KBM-7 (cell line): Measurements from ENCODE around the gene F11.
"Not testable (repeated sequence)": the region's sequence is repeated elsewhere in the genome, so short reads cannot be mapped to it uniquely, and the experiment has no call there.

ENCODE experiments used
- DNase-seq: peaks from one replicate; pipeline ENCODE4 v3.0.0-alpha.2; 2015
- in situ Hi-C: fragments of 300-500 bp; cut with MboI; formaldehyde crosslinking; loops from 2 replicates; pipeline ENCODE4 v1.14.3; 2020; ENCODE audit warnings: low sequenced_read_pairs, low pct_unique_long_range_greater_than_20kb, mixed read lengths

Gene F11

DNA sequence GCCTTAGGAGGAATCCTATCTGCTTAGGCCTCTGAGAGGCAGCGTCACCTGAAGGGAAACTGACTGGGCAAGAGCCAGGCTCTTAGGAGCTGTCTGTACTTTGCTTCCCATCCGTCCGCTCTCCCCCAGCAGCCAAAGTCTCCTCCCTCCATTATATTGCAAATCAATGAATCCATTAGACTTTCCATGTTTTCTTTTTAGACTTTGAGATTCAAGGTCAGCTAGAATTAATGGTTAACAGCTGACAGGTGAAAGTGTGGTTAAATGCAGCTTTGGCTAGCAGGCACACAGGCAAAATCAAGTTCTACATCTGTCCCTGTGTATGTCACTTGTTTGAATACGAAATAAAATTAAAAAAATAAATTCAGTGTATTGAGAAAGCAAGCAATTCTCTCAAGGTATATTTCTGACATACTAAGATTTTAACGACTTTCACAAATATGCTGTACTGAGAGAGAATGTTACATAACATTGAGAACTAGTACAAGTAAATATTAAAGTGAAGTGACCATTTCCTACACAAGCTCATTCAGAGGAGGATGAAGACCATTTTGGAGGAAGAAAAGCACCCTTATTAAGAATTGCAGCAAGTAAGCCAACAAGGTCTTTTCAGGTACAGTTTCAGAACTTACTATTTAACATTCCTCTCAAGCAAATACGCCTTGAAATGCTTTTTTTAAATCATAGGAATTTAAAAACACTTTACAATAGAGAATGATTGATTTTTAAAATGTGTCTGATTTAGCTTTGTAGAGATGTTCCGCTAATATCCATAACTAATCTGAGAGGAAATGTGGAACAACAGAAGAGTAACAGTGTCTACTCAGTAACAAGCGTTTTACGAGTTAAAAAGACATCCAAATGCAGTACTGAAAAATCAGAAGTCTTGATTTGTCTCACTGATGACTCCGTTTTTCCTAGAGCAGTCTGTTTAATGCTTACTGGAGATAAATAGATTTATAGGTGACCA lies at the start of gene F11:
TSS of gene F11 (plus strand) at position 507 of the 970 bp plus-strand sequence. CDS start 948 bp downstream, outside the sequence.
- no peak for DNase-seq
- in situ Hi-C loops, result no loop called here

DNA sequence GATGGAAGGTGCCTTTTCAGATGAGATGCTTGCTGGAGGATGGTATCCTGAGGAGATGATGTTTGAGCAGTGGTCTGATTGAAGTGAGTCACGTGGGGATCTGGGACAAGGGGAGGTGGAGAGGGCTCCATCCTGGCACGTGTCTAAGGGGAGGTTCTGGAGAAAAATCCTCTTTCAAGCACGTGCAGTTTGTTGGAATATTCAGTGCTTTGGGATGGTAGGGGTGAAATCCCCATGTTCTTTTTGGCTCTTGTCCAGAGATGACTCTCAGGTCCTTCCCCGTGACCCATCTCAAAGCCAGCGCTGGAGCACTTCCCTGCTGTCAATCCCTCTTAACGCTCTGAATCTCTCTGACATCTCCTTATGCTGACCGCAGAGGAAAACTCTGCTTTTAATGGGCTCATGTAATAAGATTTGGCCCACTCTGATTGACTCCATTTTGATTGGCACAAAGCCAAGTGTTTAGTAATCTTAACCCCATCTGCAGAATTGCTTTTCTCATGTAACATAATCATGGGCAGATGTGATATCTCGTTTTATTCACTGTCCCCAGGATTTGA lies 49.4 kb upstream of the F11 start:
- DNase-seq, result no peak
- in situ Hi-C loops, result no loop called here

DNA sequence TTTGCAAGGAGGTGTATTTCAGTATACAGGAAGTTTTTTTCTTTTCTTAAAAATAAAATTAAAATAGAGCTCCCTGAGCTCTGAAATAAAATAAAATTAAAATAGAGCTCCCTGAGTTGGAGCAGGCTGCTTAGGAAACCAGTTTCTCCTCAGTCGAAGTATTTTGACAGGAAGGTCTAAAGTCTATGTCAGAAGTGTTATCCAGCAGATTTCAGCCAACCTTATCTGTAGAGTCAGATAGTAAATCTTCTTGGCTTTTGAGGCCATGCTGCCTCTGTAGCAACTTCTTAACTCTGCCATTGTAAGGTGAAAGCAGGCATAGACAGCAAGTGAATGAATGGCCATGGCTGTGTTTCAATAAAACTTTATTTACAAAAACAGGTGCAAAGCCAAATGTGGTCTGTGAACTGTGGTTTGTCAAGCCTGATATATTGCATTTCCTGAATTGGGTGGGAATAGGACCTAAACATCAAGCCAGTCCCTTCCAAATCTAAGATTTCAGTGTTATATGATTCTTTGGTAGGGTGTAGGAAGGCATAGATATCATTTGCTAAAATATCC lies 48.2 kb upstream of the F11 start:
- no peak for DNase-seq
- in situ Hi-C loops, result no loop called here

DNA sequence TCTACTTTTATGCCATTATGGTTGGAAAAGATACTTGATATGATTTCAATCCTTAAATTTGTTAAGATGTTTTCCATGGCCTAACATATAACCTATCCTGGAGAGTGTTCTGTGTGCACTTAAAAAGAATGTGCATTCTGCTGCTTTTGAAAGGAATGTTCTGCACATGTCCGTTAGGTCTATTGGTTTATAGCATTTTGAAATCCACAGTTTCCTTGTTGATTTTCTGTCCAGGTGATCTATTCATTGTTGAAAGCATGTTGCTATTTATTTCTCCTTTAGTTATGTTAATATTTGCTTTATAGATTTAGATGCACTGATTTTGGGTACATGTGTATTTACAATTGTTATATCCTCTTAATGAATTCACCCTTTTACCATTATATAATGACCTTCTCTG lies 44.4 kb upstream of the F11 start:
- no peak for DNase-seq
- in situ Hi-C loops, result no loop called here

DNA sequence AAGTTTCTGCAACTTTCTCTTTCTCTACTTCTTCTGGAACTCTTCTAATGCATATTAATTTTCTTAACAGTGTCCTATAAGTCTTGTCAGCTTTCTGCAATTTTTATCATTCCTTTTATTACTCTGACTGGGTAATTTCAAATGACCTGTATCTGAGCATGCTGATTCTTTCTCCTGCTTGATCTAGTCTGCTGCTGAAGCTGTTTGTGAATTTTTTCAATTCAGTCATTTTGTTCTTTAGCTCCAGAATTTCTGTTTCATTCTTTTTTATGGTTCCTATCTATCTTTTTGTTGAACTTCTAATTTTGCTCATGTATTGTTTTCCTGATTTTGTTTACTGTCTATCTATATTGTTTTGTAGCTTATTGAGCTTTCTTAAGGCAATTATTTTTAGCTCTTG lies 40.1 kb upstream of the F11 start:
- in situ Hi-C loops, result no loop called here
- DNase-seq, result no peak

DNA sequence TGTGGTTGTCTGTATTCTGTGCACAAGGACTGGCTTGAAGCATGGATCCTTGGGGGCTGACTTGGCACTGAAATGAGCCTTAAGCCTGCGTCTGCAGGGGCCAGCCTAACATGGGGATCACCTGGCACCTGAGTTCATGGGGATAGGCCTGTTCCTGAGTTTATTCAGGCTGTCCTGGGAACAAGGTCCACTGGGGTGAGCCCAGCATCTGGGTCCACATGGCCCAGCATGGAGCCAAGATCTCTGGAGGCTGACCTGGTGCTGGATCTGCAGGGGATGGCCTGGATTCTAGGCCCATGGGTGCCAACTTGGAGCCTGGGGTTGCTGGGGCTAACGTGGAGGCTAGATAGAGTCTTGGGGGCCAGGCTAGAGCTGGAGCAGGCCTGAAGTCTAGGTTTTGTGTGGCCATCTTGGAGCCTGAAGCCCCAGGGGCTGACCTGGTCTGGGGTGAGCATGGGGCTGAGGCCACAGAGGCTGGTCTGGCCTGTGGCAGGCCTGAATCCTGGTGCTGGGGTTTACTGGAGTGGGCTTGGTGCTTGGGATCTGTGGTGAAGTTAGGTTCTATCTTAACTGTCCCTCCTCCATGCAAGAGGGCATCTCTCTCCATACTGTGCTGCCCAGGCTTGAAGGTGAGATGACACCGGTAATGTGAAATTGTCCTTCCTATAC lies 39.3 kb upstream of the F11 start:
- in situ Hi-C loops, result no loop called here
- no peak for DNase-seq

DNA sequence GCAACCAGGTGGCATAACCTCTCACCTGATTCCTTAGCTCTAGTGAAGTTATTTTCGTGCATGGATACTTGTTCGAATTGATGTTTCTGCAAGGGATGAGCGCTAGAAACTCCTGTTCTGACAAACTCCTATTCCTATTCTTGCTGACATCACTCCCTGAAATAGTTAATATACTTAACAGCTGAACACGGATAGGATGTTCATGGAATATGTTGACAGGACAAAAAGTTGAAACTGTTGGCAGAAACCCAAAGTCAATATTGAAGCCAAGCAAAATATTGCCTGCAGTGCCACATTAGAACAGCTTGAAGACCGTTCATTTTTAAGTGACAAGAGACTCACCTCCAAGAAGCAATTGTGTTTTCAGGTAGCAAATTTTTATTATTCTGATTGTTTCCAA lies 38.8 kb upstream of the F11 start, which contains the start of gene KLKB1:
TSS of gene KLKB1 (plus strand) at position 287 of the 400 bp plus-strand sequence. CDS start 689 bp downstream, outside the sequence.
- in situ Hi-C loops, result no loop called here

DNA sequence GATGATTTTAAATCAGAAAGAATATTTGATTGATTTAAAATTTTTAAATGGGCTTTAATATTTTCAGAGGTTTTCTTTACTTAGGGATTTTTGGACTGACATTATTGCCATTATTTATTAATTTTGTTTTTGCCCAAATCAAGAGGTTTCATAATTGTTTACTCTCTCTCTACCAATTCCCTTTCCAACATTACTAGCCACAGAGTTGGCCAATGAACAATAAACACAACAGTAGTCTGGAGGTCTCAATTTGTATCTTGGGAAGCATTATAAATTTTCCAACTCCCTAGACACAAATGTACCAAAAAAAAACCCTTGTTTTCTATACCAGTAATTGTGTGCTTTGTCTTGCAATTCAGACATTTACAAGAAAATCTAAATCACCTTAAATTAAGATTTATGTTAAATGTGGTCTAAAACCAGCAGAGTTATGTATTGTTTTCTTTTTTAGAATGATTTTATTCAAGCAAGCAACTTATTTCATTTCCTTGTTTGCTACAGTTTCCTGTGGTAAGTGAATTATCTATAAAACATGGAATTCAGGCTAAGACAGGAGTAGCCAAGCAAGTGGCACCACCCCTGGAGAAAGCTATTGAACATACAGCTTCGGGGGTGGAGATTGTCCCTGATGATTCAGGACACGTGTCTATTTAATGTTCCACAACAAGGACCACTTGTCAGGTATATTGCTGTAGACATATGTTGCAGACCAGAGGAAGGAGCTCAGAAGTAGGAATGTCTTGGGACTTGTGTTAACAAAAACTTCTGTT lies 38.1 kb upstream of the F11 start:
- DNase-seq, result no peak
- in situ Hi-C loops, result no loop called here

More for the DNA sequence above, 38.8 kb upstream of the F11 start, which contains the start of gene KLKB1:
- DNase-seq, result no peak

DNA sequence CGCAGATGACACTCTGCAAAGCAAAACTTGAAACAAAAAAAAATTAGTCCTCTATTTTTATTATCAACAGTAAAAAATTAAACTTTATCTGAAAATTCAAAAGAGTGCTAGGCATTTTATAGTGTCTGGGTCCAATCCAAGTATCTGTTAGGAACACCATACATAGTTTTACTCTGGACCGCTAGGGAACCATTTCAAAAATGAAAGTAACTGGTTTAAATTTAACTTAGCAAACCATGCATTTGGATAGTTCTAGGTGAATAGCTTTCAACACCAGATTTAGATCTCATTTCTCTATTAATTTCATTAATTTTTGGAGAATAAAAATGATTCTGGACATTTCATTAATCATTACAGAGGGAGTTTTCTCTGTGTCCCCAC lies 37.5 kb upstream of the F11 start:
- in situ Hi-C loops, result no loop called here
- DNase-seq, result no peak

DNA sequence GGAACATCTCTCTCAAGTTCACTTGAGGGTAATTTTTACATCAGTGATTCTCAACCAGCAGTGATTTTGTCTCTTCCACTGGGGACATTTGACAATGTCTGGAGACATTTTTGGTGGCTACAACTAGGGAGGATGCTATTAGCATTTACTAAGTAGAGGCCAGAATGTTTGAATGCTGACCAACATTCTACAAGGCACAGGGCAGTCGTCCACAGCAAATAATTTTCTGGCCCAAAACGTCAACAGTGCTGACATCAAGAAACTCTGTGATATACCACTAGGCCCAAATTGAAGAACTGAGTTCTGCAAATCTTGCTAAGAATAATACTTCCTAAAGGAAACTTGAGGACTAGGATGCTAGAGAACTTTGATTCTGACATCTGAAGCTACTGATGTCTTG lies 31.6 kb upstream of the F11 start:
- no peak for DNase-seq

DNA sequence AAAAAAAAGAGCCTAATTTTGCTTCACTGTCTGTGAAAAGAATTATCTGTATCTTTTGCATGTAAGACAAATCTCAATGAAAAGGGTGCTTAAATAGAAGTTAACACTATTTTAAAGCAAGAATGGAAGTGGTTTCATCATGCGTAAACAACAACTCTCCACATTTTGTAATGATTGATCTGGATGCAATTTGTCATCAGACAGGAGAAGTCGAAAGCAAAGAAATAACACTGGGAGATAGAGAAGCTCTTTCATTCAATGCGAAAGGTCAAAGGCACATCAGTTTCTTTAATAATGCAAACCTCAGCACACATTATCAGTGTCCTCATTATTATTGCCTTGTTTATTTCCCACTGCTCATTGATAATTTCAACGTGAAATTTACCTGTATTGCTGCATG lies 29.9 kb upstream of the F11 start:
- no peak for DNase-seq
- in situ Hi-C loops, result no loop called here

More for the DNA sequence above, 31.6 kb upstream of the F11 start:
- in situ Hi-C loops, result no loop called here

DNA sequence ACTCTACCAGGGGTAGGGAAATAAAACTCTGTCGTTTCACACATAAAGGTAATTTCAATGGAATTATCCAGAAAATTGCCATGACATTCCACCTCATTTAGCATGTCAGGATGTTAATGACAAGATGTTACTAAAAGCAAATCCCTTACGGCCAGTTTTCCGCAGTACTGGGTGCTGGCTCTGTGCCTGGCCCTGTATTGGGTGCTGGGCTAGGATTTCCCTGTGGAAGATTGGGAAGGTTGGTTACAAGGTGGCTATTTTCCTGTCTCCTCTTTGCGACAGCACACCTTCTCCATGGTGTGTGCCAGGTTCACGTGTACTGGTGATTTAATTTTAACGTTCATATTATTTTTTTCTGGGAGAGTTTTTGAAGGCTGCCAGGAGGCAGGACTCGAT lies 25.5 kb upstream of the F11 start:
- no peak for DNase-seq
- in situ Hi-C loops, result no loop called here

DNA sequence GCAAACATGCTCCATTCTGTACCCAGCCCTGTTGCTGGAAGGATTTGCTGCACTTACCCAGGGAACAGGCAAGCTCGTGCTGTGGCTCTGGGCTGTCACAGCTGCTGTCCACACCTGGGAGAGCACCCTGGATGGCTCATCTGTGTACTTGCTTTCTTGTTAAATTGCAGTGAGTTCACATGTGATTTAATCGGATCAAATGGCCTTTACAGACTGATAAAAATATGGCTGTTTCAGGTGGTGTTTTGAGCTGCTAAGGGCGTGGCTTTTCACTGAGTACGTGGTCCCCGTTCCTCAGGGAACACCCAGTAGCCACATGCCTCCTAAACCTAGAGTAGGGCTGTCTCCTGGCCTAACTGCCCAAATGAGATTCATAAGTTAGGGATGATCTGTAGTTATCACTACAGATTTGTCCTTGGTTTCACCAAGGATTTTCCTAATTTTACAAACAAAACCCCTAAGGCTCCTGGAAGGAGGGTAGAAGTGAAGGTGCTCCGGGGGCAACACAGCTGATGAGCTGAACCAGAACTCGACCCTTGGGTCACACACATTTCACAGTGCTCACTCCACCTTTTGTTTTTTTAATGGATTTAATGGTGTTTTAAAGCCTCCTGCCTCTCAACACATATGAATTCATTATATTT lies 25.0 kb upstream of the F11 start:
- in situ Hi-C loops, result no loop called here
- no peak for DNase-seq

DNA sequence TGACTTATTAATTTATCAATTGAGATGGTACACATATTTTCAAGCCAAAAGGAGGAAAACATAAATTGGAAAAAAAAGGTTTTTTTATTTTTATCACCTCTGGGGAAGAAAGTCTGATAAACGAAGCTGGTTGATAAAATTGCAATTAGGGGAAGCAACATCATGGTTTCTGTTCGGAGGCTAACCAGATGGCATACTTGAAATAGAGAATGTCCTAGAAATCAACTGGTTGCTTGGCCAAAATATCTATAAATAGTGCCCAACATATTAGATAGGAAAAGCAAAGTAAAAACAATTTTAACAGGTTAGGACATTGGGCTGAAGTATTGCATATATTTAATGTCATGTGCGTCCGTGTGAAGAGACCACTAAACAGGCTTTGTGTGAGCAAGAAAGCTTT lies 24.4 kb upstream of the F11 start:
- in situ Hi-C loops, result no loop called here
- DNase-seq, result no peak

DNA sequence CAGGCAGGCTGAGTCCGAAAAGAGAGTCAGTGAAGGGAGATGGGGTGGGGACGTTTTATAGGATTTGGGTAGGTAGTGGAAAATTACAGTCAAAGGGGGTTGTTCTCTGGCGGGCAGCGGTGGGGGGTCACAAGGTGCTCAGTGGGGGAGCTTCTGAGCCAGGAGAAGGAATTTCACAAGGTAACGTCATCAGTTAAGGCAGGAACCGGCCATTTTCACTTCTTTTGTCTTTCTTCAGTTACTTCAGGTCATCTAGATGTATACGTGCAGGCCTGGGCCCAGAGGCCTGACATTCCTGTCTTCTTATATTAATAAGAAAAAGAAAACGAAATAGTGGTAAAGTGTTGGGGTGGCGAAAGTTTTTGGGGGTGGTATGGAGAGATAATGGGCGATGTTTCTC lies 24.0 kb upstream of the F11 start:
- DNase-seq, in situ Hi-C loops: not testable (repeated sequence)

DNA sequence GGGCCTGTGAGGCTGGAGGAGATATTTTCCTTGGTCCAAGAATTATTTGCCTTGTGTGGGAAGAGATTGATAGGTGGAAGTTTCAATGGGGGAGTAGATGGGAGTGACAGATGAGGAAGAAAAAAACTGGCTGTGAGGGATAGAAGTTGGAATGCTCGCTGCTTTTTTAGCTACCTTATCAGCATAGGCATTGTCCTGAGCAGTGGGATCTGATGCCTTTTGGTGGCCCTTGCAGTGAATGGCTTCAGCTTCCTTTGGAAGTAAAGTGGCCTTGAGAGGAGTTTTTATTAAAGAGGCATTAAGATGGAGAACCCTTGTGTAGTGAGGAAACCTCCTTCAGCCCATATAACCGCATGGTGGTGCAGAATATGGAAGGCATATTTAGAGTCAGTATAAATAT lies 22.7 kb upstream of the F11 start:
- in situ Hi-C loops, result no loop called here
- DNase-seq, result no peak

DNA sequence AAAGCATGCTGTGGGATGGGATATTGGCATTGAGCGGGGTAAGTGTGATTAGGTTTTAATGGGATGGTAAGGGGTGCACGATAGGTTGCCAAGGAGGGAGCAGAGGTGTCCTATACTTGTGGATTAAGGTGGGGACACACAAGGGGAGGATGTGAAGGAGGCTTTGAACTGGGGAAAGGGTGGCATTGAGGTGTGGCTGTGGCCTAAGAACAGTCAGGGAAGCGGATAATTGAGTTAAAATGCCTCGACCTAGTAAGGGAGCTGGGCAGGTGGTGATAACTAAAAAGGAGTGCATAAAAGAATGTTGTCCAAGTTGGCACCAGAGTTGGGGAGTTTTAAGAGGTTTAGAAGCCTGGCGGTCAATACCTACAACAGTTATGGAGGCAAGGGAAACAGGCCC lies 21.2 kb upstream of the F11 start:
- DNase-seq, result no peak
- in situ Hi-C loops, result no loop called here

DNA sequence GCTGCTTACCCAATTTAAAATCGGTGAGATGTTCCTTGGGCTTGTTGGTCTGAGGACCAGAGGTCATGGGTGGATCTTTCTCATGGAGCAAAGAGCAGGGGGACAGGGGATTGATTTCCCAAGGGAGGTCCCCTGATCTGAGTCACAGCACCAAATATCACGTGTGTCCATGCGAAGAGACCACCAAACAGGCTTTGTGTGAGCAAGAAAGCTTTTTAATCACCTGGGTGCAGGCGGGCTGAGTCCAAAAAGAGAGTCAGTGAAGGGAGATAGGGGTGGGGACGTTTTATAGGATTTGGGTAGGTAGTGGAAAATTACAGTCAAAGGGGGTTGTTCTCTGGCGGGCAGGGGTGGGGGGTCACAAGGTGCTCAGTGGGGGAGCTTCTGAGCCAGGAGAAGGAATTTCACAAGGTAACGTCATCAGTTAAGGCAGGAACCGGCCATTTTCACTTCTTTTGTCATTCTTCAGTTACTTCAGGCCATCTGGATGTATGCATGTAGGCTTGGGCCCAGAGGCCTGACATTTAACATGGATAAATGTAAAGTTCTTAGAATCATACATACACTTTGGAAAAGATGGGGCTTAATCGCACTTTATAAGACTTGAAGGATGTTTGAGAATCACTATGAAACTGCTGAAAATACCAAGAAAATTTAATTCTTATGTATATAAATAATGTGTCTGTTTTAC lies 18.8 kb upstream of the F11 start:
- DNase-seq, in situ Hi-C loops: not testable (repeated sequence)
